Cortex of kidney (tissue), 1 donor: ENCODE data around the gene PRRT2.

Experiments used
- DNase-seq: peaks from one replicate; lab custom pipeline; 2025; lab: John Stamatoyannopoulos, UW

The PRRT2 gene

DNA sequence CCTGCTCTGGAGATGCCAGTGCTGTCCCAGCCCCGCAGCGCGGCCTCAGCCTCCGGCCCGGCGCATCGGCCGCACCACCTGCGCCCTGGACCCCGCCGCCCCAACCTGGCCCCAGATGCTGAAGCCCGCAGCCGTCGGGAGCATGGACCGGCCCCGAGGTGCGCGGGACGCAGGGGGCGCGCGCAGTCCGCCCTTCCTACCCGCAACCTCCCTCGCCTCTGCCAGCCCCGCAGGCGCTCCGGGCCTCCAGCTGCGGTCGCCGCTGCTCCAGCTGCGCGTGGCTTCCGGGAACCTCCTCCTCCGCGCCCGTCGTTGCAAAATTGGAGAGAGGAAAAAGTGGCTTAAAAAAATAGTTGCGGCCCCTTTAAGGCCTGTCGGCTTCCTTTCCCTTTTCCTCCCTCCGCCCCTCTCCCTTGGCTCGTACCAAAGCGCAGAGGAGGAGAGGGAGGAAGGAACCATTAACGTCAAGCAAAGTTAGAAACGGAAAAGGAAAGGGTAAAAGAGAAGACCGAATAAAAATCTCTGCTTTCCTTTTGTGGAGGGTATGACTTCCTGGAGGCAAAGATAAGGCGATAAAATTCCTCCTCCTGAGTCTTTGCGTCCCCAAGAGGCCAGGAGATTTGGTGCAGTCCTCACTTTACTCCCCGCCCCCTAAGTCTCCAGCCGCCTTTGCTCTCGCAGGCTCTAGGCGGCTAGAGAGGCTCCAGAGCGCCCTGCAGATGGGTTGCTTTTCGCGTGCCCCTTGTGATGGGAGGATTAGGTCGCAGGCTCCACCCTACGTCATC is 51.1 kb downstream of the PRRT2 start, which contains the start of gene CDIPT:
TSS of gene CDIPT (minus strand) at position 343 of the 785 bp plus-strand sequence. CDS start 369 bp downstream, outside the sequence.
- peak; percentile 64 for DNase-seq

DNA sequence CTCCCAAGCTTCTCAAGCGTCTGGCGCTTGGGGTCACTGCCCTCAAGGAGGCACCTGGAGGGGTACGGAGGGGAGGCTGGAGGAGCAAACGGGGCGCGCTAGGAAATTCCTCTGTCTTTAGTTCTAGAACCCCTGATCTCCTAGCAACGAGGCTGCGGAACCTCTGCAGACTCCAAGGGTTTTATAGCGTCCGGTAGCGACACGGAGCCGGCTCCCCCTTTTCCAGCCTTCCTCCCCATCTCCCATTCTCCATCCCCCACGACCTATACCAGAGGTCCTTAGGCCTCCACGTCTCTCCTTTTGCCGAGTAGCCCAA is 51.6 kb downstream of the PRRT2 start:
- DNase-seq: no peak

DNA sequence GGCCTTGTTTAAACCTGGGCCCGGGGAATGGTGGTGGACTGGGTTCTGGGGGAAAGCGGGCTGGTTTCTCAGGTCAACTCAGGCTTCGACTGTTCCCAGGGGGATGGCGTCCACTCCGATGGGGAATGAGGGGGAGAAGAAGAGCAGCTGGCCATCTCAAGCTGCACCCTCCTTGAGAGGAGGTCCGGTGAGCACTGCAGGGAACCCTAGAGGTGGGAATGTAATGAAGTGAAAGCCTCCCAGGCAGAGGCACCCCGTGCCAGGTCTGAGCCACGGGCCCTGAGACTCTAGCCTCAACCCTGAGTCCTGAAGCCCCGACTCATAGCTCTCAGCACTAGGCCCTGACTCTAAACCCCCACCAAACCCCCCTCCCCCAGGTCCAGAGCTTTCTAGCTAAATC is 52.2 kb downstream of the PRRT2 start:
- DNase-seq: no peak
